Skeletal muscle cell (primary cell): ENCODE data around the gene TGOLN2.
"Not testable (repeated sequence)": the region's sequence is repeated elsewhere in the genome, so short reads cannot be mapped to it uniquely, and the experiment has no call there.

Experiments used
- DNase-seq: peaks from one replicate; pipeline ENCODE4 v3.0.0-alpha.2; 2010; ENCODE audit warnings: low read depth
- H3K4me3 ChIP-seq: 2 replicates; pipeline ENCODE4 v1.5.1; 2011; ENCODE audit warnings: low read depth, mild to moderate bottlenecking, control low read depth, low read length, moderate library complexity

The TGOLN2 gene

GRCh38 chr2:85341269-85342029, 13.7 kb upstream of the TGOLN2 start:
- DNase-seq = no peak
- no peak overlapping the region for H3K4me3 ChIP-seq

- DNase-seq = no peak
- H3K4me3 ChIP-seq = no peak overlapping the region
These were observed 12.5 kb upstream of the TGOLN2 start for GRCh38 chr2:85340034-85340892.

- no peak overlapping the region for H3K4me3 ChIP-seq
- DNase-seq = no peak
These were observed 7.1 kb upstream of the TGOLN2 start for GRCh38 chr2:85334928-85335327.

- not testable (repeated sequence) for H3K4me3 ChIP-seq, DNase-seq
These were observed 6.1 kb upstream of the TGOLN2 start for GRCh38 chr2:85333877-85334276.

GRCh38 chr2:85330839-85331636, 3.2 kb upstream of the TGOLN2 start:
- no peak for DNase-seq
- no peak overlapping the region for H3K4me3 ChIP-seq

GRCh38 chr2:85329701-85330100, 1.9 kb upstream of the TGOLN2 start:
- not testable (repeated sequence) for DNase-seq, H3K4me3 ChIP-seq

- no peak for DNase-seq
- no peak overlapping the region for H3K4me3 ChIP-seq
These were observed 1.4 kb upstream of the TGOLN2 start for GRCh38 chr2:85329181-85329651.

GRCh38 chr2:85327160-85327821, 498 bp downstream of the TGOLN2 start:
- DNase-seq = no peak
- H3K4me3 ChIP-seq = peak overlapping the region; percentile 78

- DNase-seq = no peak
- peak overlapping the region; percentile 78 for H3K4me3 ChIP-seq
These were observed 1.2 kb downstream of the TGOLN2 start for GRCh38 chr2:85326406-85327159.

GRCh38 chr2:85325466-85325811, 2.4 kb downstream of the TGOLN2 start:
- no peak for DNase-seq
- H3K4me3 ChIP-seq = peak overlapping the region; percentile 78

- no peak for DNase-seq
- H3K4me3 ChIP-seq = peak overlapping the region; percentile 78
These were observed 2.9 kb downstream of the TGOLN2 start for GRCh38 chr2:85324639-85325465.

GRCh38 chr2:85323988-85324367, 3.8 kb downstream of the TGOLN2 start:
- not testable (repeated sequence) for H3K4me3 ChIP-seq, DNase-seq

- no peak for DNase-seq
- no peak overlapping the region for H3K4me3 ChIP-seq
These were observed 4.3 kb downstream of the TGOLN2 start for GRCh38 chr2:85323351-85323987.

GRCh38 chr2:85319796-85320195, 8.0 kb downstream of the TGOLN2 start:
- H3K4me3 ChIP-seq = no peak overlapping the region
- no peak for DNase-seq

- DNase-seq = peak; percentile 80
- H3K4me3 ChIP-seq = no peak overlapping the region
These were observed 9.3 kb downstream of the TGOLN2 start for GRCh38 chr2:85318222-85319074.

GRCh38 chr2:85315921-85316320, 11.9 kb downstream of the TGOLN2 start:
- not testable (repeated sequence) for DNase-seq, H3K4me3 ChIP-seq

- no peak overlapping the region for H3K4me3 ChIP-seq
- no peak for DNase-seq
These were observed 12.9 kb downstream of the TGOLN2 start for GRCh38 chr2:85314884-85315242.
